H1 (cell line): ENCODE measurements around the gene UBE2G2.

Source experiments
- BACH1 ChIP-seq: IDR thresholded peaks from 2 replicates; pipeline ENCODE4 v1.6.1; 2012; ENCODE audit warnings: low read length, improper control_type of control experiment
- CEBPB ChIP-seq: IDR thresholded peaks from 2 replicates; pipeline ENCODE4 v1.6.1; 2012; ENCODE audit warnings: low read depth, low read length
- EGR1 ChIP-seq: IDR thresholded peaks from 2 replicates; pipeline ENCODE4 v1.6.1; 2011; ENCODE audit warnings: low read depth, low read length, borderline replicate concordance
- EZH2 ChIP-seq: fragments of 200-600 bp; sonication (generic); IDR thresholded peaks from 2 replicates; pipeline ENCODE4 v1.7.1; 2012; ENCODE audit warnings: low read depth, mild to moderate bottlenecking, moderate library complexity, low read length, inconsistent platforms; ENCODE audit not compliant: severe bottlenecking
- GTF2F1 ChIP-seq: IDR thresholded peaks from 2 replicates; pipeline ENCODE4 v1.6.1; 2012; ENCODE audit warnings: low read depth, low read length, improper control_type of control experiment, borderline replicate concordance
- POLR2A ChIP-seq, 2 experiments: IDR thresholded peaks; 1 replicate in 1 of 2; 2 replicates in 1 of 2; pipeline ENCODE4 v1.6.1; 2011; ENCODE audit warnings: low read depth in 2 of 2, low read length in 2 of 2, mild to moderate bottlenecking in 2 of 2; ENCODE audit errors: control extremely low read depth in 1 of 2
- RAD21 ChIP-seq, 2 experiments: IDR thresholded peaks in 1 of 2; conservative IDR thresholded peaks in 1 of 2; 2 replicates each; pipeline ENCODE4 v1.6.1; 2011; ENCODE audit warnings: low read depth in 2 of 2, low read length in 2 of 2, improper control_type of control experiment in 1 of 2, inconsistent platforms in 1 of 2, mild to moderate bottlenecking in 1 of 2, moderate library complexity in 1 of 2
- TAF1 ChIP-seq: IDR thresholded peaks from 2 replicates; pipeline ENCODE4 v1.6.1; 2011; ENCODE audit warnings: mild to moderate bottlenecking, low read depth, low read length
- TF ChIP-seq, protein P1 (sequence below), 3 experiments: IDR thresholded peaks; 1 replicate in 2 of 3; 2 replicates in 1 of 3; pipeline versions ENCODE4 v1.5.1 to v1.6.1; 2011; ENCODE audit warnings: low read length in 3 of 3, mild to moderate bottlenecking in 3 of 3, inconsistent platforms in 2 of 3, low read depth in 1 of 3, moderate library complexity in 1 of 3; ENCODE audit not compliant: insufficient read depth in 1 of 3; ENCODE audit errors: control extremely low read depth in 1 of 3
- TF ChIP-seq, protein P2 (sequence below): IDR thresholded peaks from 2 replicates; pipeline ENCODE4 v1.6.1; 2011; ENCODE audit warnings: low read length, improper control_type of control experiment

DNA sequence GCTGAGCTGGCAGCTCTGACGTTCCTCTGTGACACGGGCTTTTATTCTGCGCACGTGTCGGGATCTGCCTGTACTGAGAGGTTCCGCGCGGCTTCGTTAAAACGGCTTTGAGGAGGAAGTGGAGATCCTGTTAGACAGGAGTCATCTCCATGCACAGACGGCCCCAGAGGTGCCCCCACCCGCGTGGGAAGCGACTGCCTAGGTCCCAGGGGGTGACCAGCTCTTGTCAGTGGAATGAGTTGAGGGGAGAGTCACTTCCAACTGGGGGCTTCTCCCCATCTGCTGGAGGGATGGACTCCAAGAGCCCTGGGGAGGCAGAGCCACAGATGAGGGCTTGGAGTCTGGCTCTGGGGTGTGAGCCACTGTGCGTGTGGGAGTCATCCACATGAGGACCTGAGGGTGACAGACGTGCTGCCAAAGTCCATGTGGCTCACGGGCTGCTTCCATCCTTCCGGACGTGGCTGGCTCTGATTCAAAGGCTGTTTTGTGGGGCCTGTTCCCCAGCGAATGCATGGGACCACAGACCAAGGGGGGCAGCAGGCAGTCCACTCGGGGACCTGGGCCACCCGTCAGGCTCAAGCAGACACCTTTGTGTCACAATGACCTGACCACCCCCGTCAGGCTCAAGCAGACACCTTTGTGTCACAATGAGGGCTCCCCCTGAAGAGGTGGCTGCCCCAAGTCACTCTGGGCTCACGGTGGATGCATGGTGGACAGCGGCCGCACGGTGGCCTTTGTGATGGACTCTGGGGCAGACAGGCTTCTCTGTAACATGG, 45.1 kb upstream of the UBE2G2 start:
- TF ChIP-seq, protein P1, sequence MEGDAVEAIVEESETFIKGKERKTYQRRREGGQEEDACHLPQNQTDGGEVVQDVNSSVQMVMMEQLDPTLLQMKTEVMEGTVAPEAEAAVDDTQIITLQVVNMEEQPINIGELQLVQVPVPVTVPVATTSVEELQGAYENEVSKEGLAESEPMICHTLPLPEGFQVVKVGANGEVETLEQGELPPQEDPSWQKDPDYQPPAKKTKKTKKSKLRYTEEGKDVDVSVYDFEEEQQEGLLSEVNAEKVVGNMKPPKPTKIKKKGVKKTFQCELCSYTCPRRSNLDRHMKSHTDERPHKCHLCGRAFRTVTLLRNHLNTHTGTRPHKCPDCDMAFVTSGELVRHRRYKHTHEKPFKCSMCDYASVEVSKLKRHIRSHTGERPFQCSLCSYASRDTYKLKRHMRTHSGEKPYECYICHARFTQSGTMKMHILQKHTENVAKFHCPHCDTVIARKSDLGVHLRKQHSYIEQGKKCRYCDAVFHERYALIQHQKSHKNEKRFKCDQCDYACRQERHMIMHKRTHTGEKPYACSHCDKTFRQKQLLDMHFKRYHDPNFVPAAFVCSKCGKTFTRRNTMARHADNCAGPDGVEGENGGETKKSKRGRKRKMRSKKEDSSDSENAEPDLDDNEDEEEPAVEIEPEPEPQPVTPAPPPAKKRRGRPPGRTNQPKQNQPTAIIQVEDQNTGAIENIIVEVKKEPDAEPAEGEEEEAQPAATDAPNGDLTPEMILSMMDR (IDR thresholded peaks at IDR 0.05; ENCODE audit: control extremely low read depth in 1 of 3, insufficient read depth in 1 of 3, low read depth in 1 of 3, low read length in 3 of 3) = no peak
- TF ChIP-seq POLR2A (IDR thresholded peaks at IDR 0.05; ENCODE audit: control extremely low read depth in 1 of 2, low read depth in 2 of 2, low read length in 2 of 2) (no peak), CEBPB (no peak), EGR1 (no peak), RAD21 (IDR thresholded peaks at IDR 0.05 in 1 of 2, conservative IDR thresholded peaks at IDR 0.05 in 1 of 2; ENCODE audit: low read depth in 2 of 2, low read length in 2 of 2) (no peak), GTF2F1 (no peak), BACH1 (no peak), TAF1 (no peak), EZH2 (no peak)
- TF ChIP-seq, protein P2, sequence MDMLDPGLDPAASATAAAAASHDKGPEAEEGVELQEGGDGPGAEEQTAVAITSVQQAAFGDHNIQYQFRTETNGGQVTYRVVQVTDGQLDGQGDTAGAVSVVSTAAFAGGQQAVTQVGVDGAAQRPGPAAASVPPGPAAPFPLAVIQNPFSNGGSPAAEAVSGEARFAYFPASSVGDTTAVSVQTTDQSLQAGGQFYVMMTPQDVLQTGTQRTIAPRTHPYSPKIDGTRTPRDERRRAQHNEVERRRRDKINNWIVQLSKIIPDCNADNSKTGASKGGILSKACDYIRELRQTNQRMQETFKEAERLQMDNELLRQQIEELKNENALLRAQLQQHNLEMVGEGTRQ = no peak
